ENCODE data around the gene PLD5.

- no peak for TF ChIP-seq POLR2A (IDR thresholded peaks at IDR 0.05)
- no peak for TF ChIP-seq CTCF (IDR thresholded peaks at IDR 0.05)
Observed at GRCh38 chr1:242411901-242412300, 112.6 kb downstream of the PLD5 start.

Measured in testis (tissue), 2 donors.